GM12872 (cell line): Measurements from ENCODE around the gene PIGB.

Experiments
- CTCF ChIP-seq: IDR thresholded peaks from 3 replicates; pipeline ENCODE4 v1.5.1; 2011; ENCODE audit warnings: low read depth, mild to moderate bottlenecking, low read length, moderate library complexity; ENCODE audit not compliant: insufficient read depth

Gene PIGB

GRCh38 chr15:55394694-55395093 is 75.7 kb downstream of the PIGB start:
- TF ChIP-seq CTCF = no peak

GRCh38 chr15:55398243-55398642 is 79.2 kb downstream of the PIGB start:
- no peak for TF ChIP-seq CTCF

GRCh38 chr15:55401786-55402246 is 82.8 kb downstream of the PIGB start:
- no peak for TF ChIP-seq CTCF

- TF ChIP-seq CTCF = no peak
These were observed 83.7 kb downstream of the PIGB start for GRCh38 chr15:55402707-55403106.

GRCh38 chr15:55403531-55403930 is 84.5 kb downstream of the PIGB start:
- TF ChIP-seq CTCF = no peak
